Mesendoderm (in vitro differentiated cells): ENCODE measurements around the gene RBM38.

Experiments used
- DNase-seq: peaks from one replicate; pipeline ENCODE4 v3.0.0; 2013
- H2AK5ac ChIP-seq: 2 replicates; pipeline ENCODE4 v1.6.1; 2013; ENCODE audit warnings: low read length, inconsistent platforms
- H2BK120ac ChIP-seq: 2 replicates; pipeline ENCODE4 v1.6.1; 2013; ENCODE audit warnings: low read depth, mild to moderate bottlenecking, low read length, moderate library complexity, mixed read lengths
- H2BK15ac ChIP-seq: replicated peaks from 2 replicates; pipeline ENCODE4 v1.6.1; 2013; ENCODE audit warnings: low read depth, mild to moderate bottlenecking, moderate library complexity
- H2BK5ac ChIP-seq: 2 replicates; pipeline ENCODE4 v1.6.1; 2013; ENCODE audit warnings: low read length, inconsistent platforms
- H3K18ac ChIP-seq: 2 replicates; pipeline ENCODE4 v1.6.1; 2013; ENCODE audit warnings: mild to moderate bottlenecking, low read length, mixed read lengths
- H3K23ac ChIP-seq: one replicate; pipeline ENCODE4 v1.6.1; 2013; ENCODE audit warnings: low read length
- H3K27ac ChIP-seq: 2 replicates; pipeline ENCODE4 v1.5.1; 2013; ENCODE audit warnings: low read depth, mild to moderate bottlenecking, inconsistent platforms, low read length, moderate library complexity
- H3K27me3 ChIP-seq: 2 replicates; pipeline ENCODE4 v1.6.1; 2013; ENCODE audit warnings: low read length, control low read depth, mild to moderate bottlenecking, inconsistent platforms; ENCODE audit not compliant: insufficient read depth, poor library complexity
- H3K36me3 ChIP-seq: 2 replicates; pipeline ENCODE4 v1.6.1; 2013; ENCODE audit warnings: low read length, inconsistent platforms; ENCODE audit not compliant: control insufficient read depth, insufficient read depth
- H3K4ac ChIP-seq: one replicate; pipeline ENCODE4 v1.6.1; 2013; ENCODE audit warnings: low read depth, mild to moderate bottlenecking, low read length, moderate library complexity
- H3K4me1 ChIP-seq: 2 replicates; pipeline ENCODE4 v1.6.1; 2013; ENCODE audit warnings: low read depth, low read length, inconsistent platforms; ENCODE audit not compliant: control insufficient read depth
- H3K4me2 ChIP-seq: 2 replicates; pipeline ENCODE4 v1.6.1; 2013; ENCODE audit warnings: low read length
- H3K4me3 ChIP-seq: 2 replicates; pipeline ENCODE4 v1.5.1; 2013; ENCODE audit warnings: mild to moderate bottlenecking, low read length
- H3K56ac ChIP-seq: one replicate; pipeline ENCODE4 v1.6.1; 2013; ENCODE audit warnings: low read length
- H3K79me1 ChIP-seq: 2 replicates; pipeline ENCODE4 v1.6.1; 2013; ENCODE audit warnings: low read length, inconsistent platforms
- H3K79me2 ChIP-seq: 2 replicates; pipeline ENCODE4 v1.6.1; 2013; ENCODE audit warnings: mild to moderate bottlenecking, low read length; ENCODE audit not compliant: control insufficient read depth, insufficient read depth
- H3K9ac ChIP-seq: 2 replicates; pipeline ENCODE4 v1.6.1; 2013; ENCODE audit warnings: low read length, inconsistent platforms
- H4K5ac ChIP-seq: one replicate; pipeline ENCODE4 v1.6.1; 2013; ENCODE audit warnings: low read length
- H4K8ac ChIP-seq: one replicate; pipeline ENCODE4 v1.6.1; 2013; ENCODE audit warnings: low read depth, mild to moderate bottlenecking, control low read depth, low read length, moderate library complexity
- WGBS: extraction: QIAGEN DNeasy Blood & Tissue Kit; methylation state at CpG from one replicate; pipeline ENCODE4 v1.1.7; 2013; ENCODE audit warnings: low lambda C conversion rate, missing lambda C conversion rate; ENCODE audit not compliant: insufficient coverage; ENCODE audit errors: extremely low coverage; 5-methylcytosine and 5-hydroxymethylcytosine counted together

Gene RBM38

GRCh38 chr20:57384953-57385761 lies 6.0 kb upstream of the RBM38 start:
- H3K56ac ChIP-seq = no peak overlapping the region
- H2AK5ac ChIP-seq = no peak overlapping the region
- H3K27me3 ChIP-seq = no peaks in the 10 kb centered on the region
- H3K36me3 ChIP-seq = no peaks in the 10 kb centered on the region
- H3K23ac ChIP-seq = no peak overlapping the region
- no peak overlapping the region for H3K4ac ChIP-seq
- no peak overlapping the region for H2BK5ac ChIP-seq
- DNase-seq = no peak
- H3K4me2 ChIP-seq = no peak overlapping the region
- H3K27ac ChIP-seq = no peak overlapping the region
- H3K18ac ChIP-seq = no peak overlapping the region
- no peak overlapping the region for H3K4me3 ChIP-seq
- H4K5ac ChIP-seq = no peak overlapping the region
- H3K9ac ChIP-seq = no peak overlapping the region
- no peak overlapping the region for H2BK120ac ChIP-seq
- H3K4me1 ChIP-seq = no peaks in the 10 kb centered on the region
- no CpG with 5 or more reads among the region's 29 CpGs for WGBS
- no peaks in the 10 kb centered on the region for H3K79me1 ChIP-seq
- H2BK15ac ChIP-seq = no peak overlapping the region
- H3K79me2 ChIP-seq = no peaks in the 10 kb centered on the region
- no peak overlapping the region for H4K8ac ChIP-seq

GRCh38 chr20:57385940-57386339 lies 5.3 kb upstream of the RBM38 start:
- no peaks in the 10 kb centered on the region for H3K36me3 ChIP-seq
- H3K79me2 ChIP-seq = no peaks in the 10 kb centered on the region
- no peak overlapping the region for H2BK120ac ChIP-seq
- no peak overlapping the region for H2BK15ac ChIP-seq
- no peak overlapping the region for H3K9ac ChIP-seq
- H2BK5ac ChIP-seq = no peak overlapping the region
- no peak overlapping the region for H3K4ac ChIP-seq
- no peak overlapping the region for H4K8ac ChIP-seq
- no peak overlapping the region for H3K23ac ChIP-seq
- no peak overlapping the region for H3K4me2 ChIP-seq
- no peak overlapping the region for H3K4me3 ChIP-seq
- no peaks in the 10 kb centered on the region for H3K79me1 ChIP-seq
- H3K27me3 ChIP-seq = no peaks in the 10 kb centered on the region
- H3K27ac ChIP-seq = no peak overlapping the region
- H2AK5ac ChIP-seq = no peak overlapping the region
- no peak overlapping the region for H3K56ac ChIP-seq
- no peaks in the 10 kb centered on the region for H3K4me1 ChIP-seq
- no peak for DNase-seq
- no peak overlapping the region for H3K18ac ChIP-seq
- no peak overlapping the region for H4K5ac ChIP-seq
- no CpG with 5 or more reads among the region's 6 CpGs for WGBS

GRCh38 chr20:57386762-57387161 lies 4.4 kb upstream of the RBM38 start:
- Histone ChIP-seq H3K9ac (no peak overlapping the region), H3K79me1 (no peaks in the 10 kb centered on the region), H3K18ac (no peak overlapping the region), H3K4me1 (no peaks in the 10 kb centered on the region), H4K5ac (no peak overlapping the region), H3K27me3 (no peaks in the 10 kb centered on the region), H4K8ac (no peak overlapping the region), H2AK5ac (no peak overlapping the region), H3K27ac (no peak overlapping the region), H3K4me3 (no peak overlapping the region), H3K23ac (no peak overlapping the region), H2BK5ac (no peak overlapping the region), H2BK120ac (no peak overlapping the region), H3K56ac (no peak overlapping the region), H2BK15ac (no peak overlapping the region), H3K36me3 (no peaks in the 10 kb centered on the region), H3K79me2 (peaks cover 2% of the 10 kb centered on the region), H3K4ac (no peak overlapping the region), H3K4me2 (no peak overlapping the region)
- DNase-seq = no peak
- no CpG with 5 or more reads among the region's 4 CpGs for WGBS

GRCh38 chr20:57387463-57387862 lies 3.7 kb upstream of the RBM38 start:
- Histone ChIP-seq H3K27ac (no peak overlapping the region), H3K56ac (no peak overlapping the region), H3K27me3 (no peaks in the 10 kb centered on the region), H3K79me2 (peaks cover 7% of the 10 kb centered on the region), H3K4me3 (no peak overlapping the region), H4K8ac (no peak overlapping the region), H3K4me1 (peaks cover 3% of the 10 kb centered on the region), H2BK15ac (no peak overlapping the region), H2BK120ac (no peak overlapping the region), H3K4me2 (no peak overlapping the region), H2BK5ac (no peak overlapping the region), H3K18ac (no peak overlapping the region), H2AK5ac (no peak overlapping the region), H3K79me1 (peaks cover 3% of the 10 kb centered on the region), H4K5ac (no peak overlapping the region), H3K9ac (no peak overlapping the region), H3K4ac (no peak overlapping the region), H3K36me3 (no peaks in the 10 kb centered on the region), H3K23ac (no peak overlapping the region)
- no peak for DNase-seq
- no CpG with 5 or more reads among the region's 8 CpGs for WGBS

GRCh38 chr20:57387945-57388371 lies 3.2 kb upstream of the RBM38 start:
- H3K36me3 ChIP-seq = no peaks in the 10 kb centered on the region
- no peak overlapping the region for H3K27ac ChIP-seq
- H3K18ac ChIP-seq = no peak overlapping the region
- no CpG with 5 or more reads among the region's 7 CpGs for WGBS
- no peak overlapping the region for H2BK15ac ChIP-seq
- no peaks in the 10 kb centered on the region for H3K27me3 ChIP-seq
- no peak overlapping the region for H2BK120ac ChIP-seq
- H3K4me1 ChIP-seq = peaks cover 3% of the 10 kb centered on the region
- no peak overlapping the region for H4K5ac ChIP-seq
- H3K4me2 ChIP-seq = no peak overlapping the region
- no peak for DNase-seq
- H2AK5ac ChIP-seq = no peak overlapping the region
- no peak overlapping the region for H2BK5ac ChIP-seq
- no peak overlapping the region for H3K9ac ChIP-seq
- no peak overlapping the region for H3K23ac ChIP-seq
- peaks cover 6% of the 10 kb centered on the region for H3K79me1 ChIP-seq
- H3K79me2 ChIP-seq = peaks cover 12% of the 10 kb centered on the region
- no peak overlapping the region for H3K4ac ChIP-seq
- H3K4me3 ChIP-seq = no peak overlapping the region
- no peak overlapping the region for H4K8ac ChIP-seq
- no peak overlapping the region for H3K56ac ChIP-seq
